Neural cell (in vitro differentiated cells): ENCODE results near the gene CRLF1. TPM values are rescaled to one million over a fixed set of nuclear protein-coding genes. Genes with fewer than 3 reads are reported as not detected.

ENCODE experiments used
- H2AFZ ChIP-seq: fragments of 200-600, 300-800 bp; sonication (generic), shearing (Covaris generic); 2 replicates; pipeline ENCODE4 v1.6.0; 2014; ENCODE audit warnings: low read depth, mild to moderate bottlenecking, antibody characterized with exemption, low read length, moderate library complexity
- H3F3A ChIP-seq: fragments of 200-600 bp; shearing (Covaris generic); 2 replicates; pipeline ENCODE4 v1.6.1; 2016; ENCODE audit warnings: mild to moderate bottlenecking, moderate library complexity, mixed read lengths, antibody characterized with exemption, low read length; ENCODE audit not compliant: insufficient read depth, poor library complexity, severe bottlenecking
- H3K27ac ChIP-seq: fragments of 200-600, 300-800 bp; sonication (generic), shearing (Covaris generic); 2 replicates; pipeline ENCODE4 v1.5.1; 2014; ENCODE audit warnings: mild to moderate bottlenecking, low read length, moderate library complexity
- H3K27me3 ChIP-seq: fragments of 300-800, 200-600 bp; sonication (generic), shearing (Covaris generic); 2 replicates; pipeline ENCODE4 v1.6.0; 2014; ENCODE audit warnings: mild to moderate bottlenecking, low read depth, low read length, moderate library complexity; ENCODE audit not compliant: insufficient read depth
- H3K36me3 ChIP-seq: fragments of 300-800, 200-600 bp; sonication (generic), shearing (Covaris generic); 2 replicates; pipeline ENCODE4 v1.5.1; 2014; ENCODE audit warnings: mild to moderate bottlenecking, antibody characterized with exemption, low read length, moderate library complexity; ENCODE audit not compliant: insufficient read depth
- H3K4me2 ChIP-seq: fragments of 300-800, 200-600 bp; sonication (generic), shearing (Covaris generic); 2 replicates; pipeline ENCODE4 v1.6.0; 2014; ENCODE audit warnings: mild to moderate bottlenecking, low read length
- H3K4me3 ChIP-seq: fragments of 300-800, 200-600 bp; sonication (generic), shearing (Covaris generic); 2 replicates; pipeline ENCODE4 v1.5.1; 2014; ENCODE audit warnings: mild to moderate bottlenecking, low read length, moderate library complexity
- H3K79me2 ChIP-seq: fragments of 200-600 bp; shearing (Covaris generic); replicated peaks from 2 replicates; pipeline ENCODE4 v1.6.0; 2014; ENCODE audit warnings: mild to moderate bottlenecking, low read length, moderate library complexity; ENCODE audit not compliant: insufficient read depth
- H3K9ac ChIP-seq: fragments of 300-800, 200-600 bp; sonication (generic), shearing (Covaris generic); 2 replicates; pipeline ENCODE4 v1.6.1; 2016; ENCODE audit warnings: mild to moderate bottlenecking, low read length, mixed read lengths
- H3K9me2 ChIP-seq: fragments of 200-600 bp; shearing (Covaris generic); 2 replicates; pipeline ENCODE4 v1.6.1; 2016; ENCODE audit warnings: mild to moderate bottlenecking, low read length, mixed read lengths; ENCODE audit not compliant: insufficient read depth
- H3K9me3 ChIP-seq: fragments of 200-600, 300-800 bp; sonication (generic), shearing (Covaris generic); 2 replicates; pipeline ENCODE4 v1.6.1; 2016; ENCODE audit warnings: mild to moderate bottlenecking, mixed run types, low read length, moderate library complexity, mixed read lengths
- H4K20me1 ChIP-seq: fragments of 200-600 bp; shearing (Covaris generic); 2 replicates; pipeline ENCODE4 v1.6.1; 2016; ENCODE audit warnings: mild to moderate bottlenecking, mixed run types; ENCODE audit not compliant: insufficient read depth
- EP300 ChIP-seq: fragments of 450-650 bp; conservative IDR thresholded peaks from 2 replicates; pipeline ENCODE4 v1.6.1; 2014; ENCODE audit warnings: antibody characterized with exemption, mild to moderate bottlenecking, moderate library complexity; ENCODE audit not compliant: poor library complexity, severe bottlenecking
- EZH2 ChIP-seq: fragments of 200-600, 300-800 bp; shearing (Covaris generic), sonication (generic); IDR thresholded peaks from 2 replicates; pipeline ENCODE4 v1.6.1; 2014; ENCODE audit warnings: antibody characterized with exemption, low read length, borderline replicate concordance, mild to moderate bottlenecking; ENCODE audit not compliant: insufficient read depth, poor library complexity, severe bottlenecking
- MXI1 ChIP-seq: fragments of 450-650 bp; conservative IDR thresholded peaks from 2 replicates; pipeline ENCODE4 v1.6.1; 2014; ENCODE audit warnings: antibody characterized with exemption, mild to moderate bottlenecking; ENCODE audit not compliant: poor library complexity, severe bottlenecking
- POLR2AphosphoS5 ChIP-seq: IDR thresholded peaks from 2 replicates; pipeline ENCODE4 v1.6.1; 2012
- RAD21 ChIP-seq: fragments of 450-650 bp; conservative IDR thresholded peaks from 2 replicates; pipeline ENCODE4 v1.6.1; 2014; ENCODE audit warnings: antibody characterized with exemption, mild to moderate bottlenecking, moderate library complexity
- REST ChIP-seq: IDR thresholded peaks from 2 replicates; pipeline ENCODE4 v1.6.1; 2012; ENCODE audit warnings: borderline replicate concordance
- SMC3 ChIP-seq: fragments of 450-650 bp; conservative IDR thresholded peaks from 2 replicates; pipeline ENCODE4 v1.6.1; 2014; ENCODE audit warnings: antibody characterized with exemption, mild to moderate bottlenecking, moderate library complexity; ENCODE audit not compliant: poor library complexity
- TAF1 ChIP-seq: IDR thresholded peaks from 2 replicates; pipeline ENCODE4 v1.6.1; 2012; ENCODE audit warnings: low read depth
- polyA plus RNA-seq: library from polyadenylated mRNA; depleted of rRNA; stranded (reverse); fragments of >200 nt; gene quantifications from 2 replicates; pipeline ENCODE4 v1.2.3, GENCODE V29; 2014
- TF ChIP-seq, protein P1 (sequence below): fragments of 450-650 bp; IDR thresholded peaks from 2 replicates; pipeline ENCODE4 v1.5.1; 2014; ENCODE audit warnings: antibody characterized with exemption, mild to moderate bottlenecking, moderate library complexity; ENCODE audit not compliant: poor library complexity, severe bottlenecking

CRLF1 gene
- polyA plus RNA-seq, 1 donor from 2014 or later: 14.2 TPM

GRCh38 chr19:18566953-18567352 lies 39.6 kb downstream of the CRLF1 start:
- Histone ChIP-seq H3K36me3 (no peaks in the 10 kb centered on the region), H3K4me2 (no peak overlapping the region), H3K9ac (no peak overlapping the region), H3K79me2 (peaks cover under 1% of the 10 kb centered on the region), H2AFZ (no peak overlapping the region), H3K4me3 (no peak overlapping the region), H4K20me1 (no peaks in the 10 kb centered on the region), H3K9me3 (no peaks in the 10 kb centered on the region), H3K27ac (no peak overlapping the region), H3F3A (no peaks in the 10 kb centered on the region), H3K27me3 (no peaks in the 10 kb centered on the region), H3K9me2 (no peaks in the 10 kb centered on the region)
- no peak for TF ChIP-seq TAF1
- TF ChIP-seq EP300: no peak
- TF ChIP-seq SMC3: no peak
- TF ChIP-seq, protein P1, sequence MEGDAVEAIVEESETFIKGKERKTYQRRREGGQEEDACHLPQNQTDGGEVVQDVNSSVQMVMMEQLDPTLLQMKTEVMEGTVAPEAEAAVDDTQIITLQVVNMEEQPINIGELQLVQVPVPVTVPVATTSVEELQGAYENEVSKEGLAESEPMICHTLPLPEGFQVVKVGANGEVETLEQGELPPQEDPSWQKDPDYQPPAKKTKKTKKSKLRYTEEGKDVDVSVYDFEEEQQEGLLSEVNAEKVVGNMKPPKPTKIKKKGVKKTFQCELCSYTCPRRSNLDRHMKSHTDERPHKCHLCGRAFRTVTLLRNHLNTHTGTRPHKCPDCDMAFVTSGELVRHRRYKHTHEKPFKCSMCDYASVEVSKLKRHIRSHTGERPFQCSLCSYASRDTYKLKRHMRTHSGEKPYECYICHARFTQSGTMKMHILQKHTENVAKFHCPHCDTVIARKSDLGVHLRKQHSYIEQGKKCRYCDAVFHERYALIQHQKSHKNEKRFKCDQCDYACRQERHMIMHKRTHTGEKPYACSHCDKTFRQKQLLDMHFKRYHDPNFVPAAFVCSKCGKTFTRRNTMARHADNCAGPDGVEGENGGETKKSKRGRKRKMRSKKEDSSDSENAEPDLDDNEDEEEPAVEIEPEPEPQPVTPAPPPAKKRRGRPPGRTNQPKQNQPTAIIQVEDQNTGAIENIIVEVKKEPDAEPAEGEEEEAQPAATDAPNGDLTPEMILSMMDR: no peak
- TF ChIP-seq RAD21: no peak
- TF ChIP-seq REST: no peak
- TF ChIP-seq POLR2AphosphoS5: no peak
- no peak for TF ChIP-seq MXI1
- TF ChIP-seq EZH2: no peak

GRCh38 chr19:18562086-18562485 lies 44.5 kb downstream of the CRLF1 start:
- Histone ChIP-seq H3K4me3 (no peak overlapping the region), H4K20me1 (no peaks in the 10 kb centered on the region), H3K9ac (no peak overlapping the region), H2AFZ (no peak overlapping the region), H3K27me3 (no peaks in the 10 kb centered on the region), H3K79me2 (peaks cover 9% of the 10 kb centered on the region), H3K4me2 (no peak overlapping the region), H3K27ac (no peak overlapping the region), H3K9me2 (no peaks in the 10 kb centered on the region), H3K9me3 (no peaks in the 10 kb centered on the region), H3F3A (no peaks in the 10 kb centered on the region), H3K36me3 (no peaks in the 10 kb centered on the region)
- TF ChIP-seq MXI1 (no peak), TAF1 (no peak), POLR2AphosphoS5 (no peak), RAD21 (no peak), EP300 (no peak), SMC3 (no peak), EZH2 (no peak), REST (no peak)
- TF ChIP-seq, protein P1: no peak
